SK-N-SH treated with all-trans-retinoic acid at 6 μM for 48 hours (cell line): ENCODE data around the gene COL9A3.

Experiments used
- ATAC-seq: fragments of 200-7000 bp; cut with Tn5 transposase; 3 replicates; pipeline ENCODE4 v1.9.1; 2020; ENCODE audit warnings: mild to moderate bottlenecking, moderate library complexity
- ARNTL ChIP-seq: fragments of 450-650 bp; formaldehyde crosslinking; IDR thresholded peaks from 2 replicates; pipeline ENCODE4 v1.5.0; 2020; ENCODE audit warnings: low read depth, mild to moderate bottlenecking, moderate library complexity, borderline replicate concordance
- BACH2 ChIP-seq: fragments of 250-450 bp; sonication (Bioruptor Pico); IDR thresholded peaks from 2 replicates; pipeline ENCODE4 v1.9.0; 2021; ENCODE audit warnings: mild to moderate bottlenecking, borderline replicate concordance
- CSDC2 ChIP-seq: fragments of 250-450 bp; sonication (Bioruptor Pico); IDR thresholded peaks from 2 replicates; pipeline ENCODE4 v1.5.0; 2020; ENCODE audit warnings: mild to moderate bottlenecking, moderate library complexity
- ESRRG ChIP-seq: fragments of 250-450 bp; sonication (Bioruptor Pico); IDR thresholded peaks from 2 replicates; pipeline ENCODE4 v1.6.1; 2021; ENCODE audit warnings: mild to moderate bottlenecking
- GLIS3 ChIP-seq: fragments of 250-450 bp; sonication (Bioruptor Pico); IDR thresholded peaks from 2 replicates; pipeline ENCODE4 v1.5.0; 2020; ENCODE audit warnings: mild to moderate bottlenecking, moderate library complexity
- ISL1 ChIP-seq: fragments of 250-450 bp; sonication (Bioruptor Pico); IDR thresholded peaks from 2 replicates; pipeline ENCODE4 v2.1.2; 2022; ENCODE audit warnings: mild to moderate bottlenecking, moderate library complexity
- PATZ1 ChIP-seq: fragments of 250-450 bp; sonication (Bioruptor Pico); IDR thresholded peaks from 2 replicates; pipeline ENCODE4 v1.8.0; 2020; ENCODE audit warnings: mild to moderate bottlenecking, moderate library complexity, borderline replicate concordance
- POU6F1 ChIP-seq: fragments of 250-450 bp; sonication (Bioruptor Pico); IDR thresholded peaks from 2 replicates; pipeline ENCODE4 v1.8.0; 2021; ENCODE audit warnings: low read depth, mild to moderate bottlenecking, moderate library complexity, borderline replicate concordance
- PPARA ChIP-seq: fragments of 250-450 bp; sonication (Bioruptor Pico); IDR thresholded peaks from 2 replicates; pipeline ENCODE4 v1.5.0; 2020; ENCODE audit warnings: mild to moderate bottlenecking, borderline replicate concordance
- RARB ChIP-seq: fragments of 250-450 bp; sonication (Bioruptor Pico); IDR thresholded peaks from 2 replicates; pipeline ENCODE4 v1.8.0; 2021; ENCODE audit warnings: mild to moderate bottlenecking, moderate library complexity
- SNAI2 ChIP-seq: fragments of 250-450 bp; sonication (Bioruptor Pico); IDR thresholded peaks from 2 replicates; pipeline ENCODE4 v1.5.0; 2020; ENCODE audit warnings: mild to moderate bottlenecking, moderate library complexity
- TCF4 ChIP-seq: fragments of 250-450 bp; sonication (Bioruptor Pico); IDR thresholded peaks from 2 replicates; pipeline ENCODE4 v1.8.0; 2021; ENCODE audit warnings: mild to moderate bottlenecking, moderate library complexity, borderline replicate concordance
- TOX ChIP-seq: fragments of 250-450 bp; sonication (Bioruptor Pico); IDR thresholded peaks from 2 replicates; pipeline ENCODE4 v1.8.0; 2021; ENCODE audit warnings: mild to moderate bottlenecking, moderate library complexity, borderline replicate concordance
- ZC3H10 ChIP-seq: fragments of 250-450 bp; sonication (Bioruptor Pico); IDR thresholded peaks from 2 replicates; pipeline ENCODE4 v1.5.1; 2021; ENCODE audit warnings: mild to moderate bottlenecking, moderate library complexity
- ZFP3 ChIP-seq: fragments of 250-450 bp; sonication (Bioruptor Pico); IDR thresholded peaks from 2 replicates; pipeline ENCODE4 v1.5.0; 2020; ENCODE audit warnings: mild to moderate bottlenecking, moderate library complexity
- ZFP30 ChIP-seq: fragments of 450-650 bp; formaldehyde crosslinking; IDR thresholded peaks from 2 replicates; pipeline ENCODE4 v1.5.0; 2022; ENCODE audit warnings: mild to moderate bottlenecking, moderate library complexity
- ZNF565 ChIP-seq: fragments of 450-650 bp; formaldehyde crosslinking; conservative IDR thresholded peaks from 2 replicates; pipeline ENCODE4 v1.5.0; 2020; ENCODE audit warnings: low read depth, mild to moderate bottlenecking, moderate library complexity
- ZNF70 ChIP-seq: fragments of 450-650 bp; formaldehyde crosslinking; IDR thresholded peaks from 2 replicates; pipeline ENCODE4 v1.5.0; 2020; ENCODE audit warnings: mild to moderate bottlenecking, moderate library complexity
- ZNF8 ChIP-seq: fragments of 450-650 bp; formaldehyde crosslinking; IDR thresholded peaks from 2 replicates; pipeline ENCODE4 v1.5.0; 2020; ENCODE audit warnings: mild to moderate bottlenecking, moderate library complexity
- TF ChIP-seq, protein P1 (sequence below): fragments of 250-450 bp; sonication (Bioruptor Pico); IDR thresholded peaks from 2 replicates; pipeline ENCODE4 v1.5.1; 2021; ENCODE audit warnings: mild to moderate bottlenecking, moderate library complexity
- TF ChIP-seq, protein P2 (sequence below): fragments of 250-450 bp; sonication (Bioruptor Pico); IDR thresholded peaks from 2 replicates; pipeline ENCODE4 v1.5.1; 2020; ENCODE audit warnings: low read depth, mild to moderate bottlenecking, moderate library complexity

The COL9A3 gene

GRCh38 chr20:62834967-62835730 is 18.3 kb downstream of the COL9A3 start:
- TF ChIP-seq ARNTL (no peak), RARB (CRISPR knock-in tag) (no peak), TOX (CRISPR knock-in tag) (no peak), ZNF8 (CRISPR knock-in tag) (no peak), GLIS3 (CRISPR knock-in tag) (no peak)
- no peak for ATAC-seq

GRCh38 chr20:62835931-62836861 is 19.3 kb downstream of the COL9A3 start:
- ATAC-seq: no peak
- TF ChIP-seq ZNF565 (CRISPR knock-in tag) (no peak), GLIS3 (CRISPR knock-in tag) (no peak), ARNTL (no peak), ZNF8 (CRISPR knock-in tag) (no peak), BACH2 (no peak)
- TF ChIP-seq, protein P1, sequence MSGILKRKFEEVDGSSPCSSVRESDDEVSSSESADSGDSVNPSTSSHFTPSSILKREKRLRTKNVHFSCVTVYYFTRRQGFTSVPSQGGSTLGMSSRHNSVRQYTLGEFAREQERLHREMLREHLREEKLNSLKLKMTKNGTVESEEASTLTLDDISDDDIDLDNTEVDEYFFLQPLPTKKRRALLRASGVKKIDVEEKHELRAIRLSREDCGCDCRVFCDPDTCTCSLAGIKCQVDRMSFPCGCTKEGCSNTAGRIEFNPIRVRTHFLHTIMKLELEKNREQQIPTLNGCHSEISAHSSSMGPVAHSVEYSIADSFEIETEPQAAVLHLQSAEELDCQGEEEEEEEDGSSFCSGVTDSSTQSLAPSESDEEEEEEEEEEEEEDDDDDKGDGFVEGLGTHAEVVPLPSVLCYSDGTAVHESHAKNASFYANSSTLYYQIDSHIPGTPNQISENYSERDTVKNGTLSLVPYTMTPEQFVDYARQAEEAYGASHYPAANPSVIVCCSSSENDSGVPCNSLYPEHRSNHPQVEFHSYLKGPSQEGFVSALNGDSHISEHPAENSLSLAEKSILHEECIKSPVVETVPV (CRISPR knock-in tag): no peak
- TF ChIP-seq, all 23 proteins: peak for 0

- TF ChIP-seq TOX (CRISPR knock-in tag) (no peak), ZFP30 (CRISPR knock-in tag) (no peak), ZNF8 (CRISPR knock-in tag) (no peak), ZC3H10 (CRISPR knock-in tag) (no peak), ZFP3 (CRISPR knock-in tag) (no peak), ZNF70 (CRISPR knock-in tag) (no peak), PATZ1 (no peak), POU6F1 (CRISPR knock-in tag) (no peak), ISL1 (no peak), PPARA (no peak)
- TF ChIP-seq, protein P1 (CRISPR knock-in tag): no peak
- TF ChIP-seq, protein P2, sequence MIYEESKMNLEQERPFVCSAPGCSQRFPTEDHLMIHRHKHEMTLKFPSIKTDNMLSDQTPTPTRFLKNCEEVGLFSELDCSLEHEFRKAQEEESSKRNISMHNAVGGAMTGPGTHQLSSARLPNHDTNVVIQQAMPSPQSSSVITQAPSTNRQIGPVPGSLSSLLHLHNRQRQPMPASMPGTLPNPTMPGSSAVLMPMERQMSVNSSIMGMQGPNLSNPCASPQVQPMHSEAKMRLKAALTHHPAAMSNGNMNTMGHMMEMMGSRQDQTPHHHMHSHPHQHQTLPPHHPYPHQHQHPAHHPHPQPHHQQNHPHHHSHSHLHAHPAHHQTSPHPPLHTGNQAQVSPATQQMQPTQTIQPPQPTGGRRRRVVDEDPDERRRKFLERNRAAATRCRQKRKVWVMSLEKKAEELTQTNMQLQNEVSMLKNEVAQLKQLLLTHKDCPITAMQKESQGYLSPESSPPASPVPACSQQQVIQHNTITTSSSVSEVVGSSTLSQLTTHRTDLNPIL (CRISPR knock-in tag): no peak
- ATAC-seq: no peak
These were observed 20.2 kb downstream of the COL9A3 start for GRCh38 chr20:62836967-62837490.

DNA sequence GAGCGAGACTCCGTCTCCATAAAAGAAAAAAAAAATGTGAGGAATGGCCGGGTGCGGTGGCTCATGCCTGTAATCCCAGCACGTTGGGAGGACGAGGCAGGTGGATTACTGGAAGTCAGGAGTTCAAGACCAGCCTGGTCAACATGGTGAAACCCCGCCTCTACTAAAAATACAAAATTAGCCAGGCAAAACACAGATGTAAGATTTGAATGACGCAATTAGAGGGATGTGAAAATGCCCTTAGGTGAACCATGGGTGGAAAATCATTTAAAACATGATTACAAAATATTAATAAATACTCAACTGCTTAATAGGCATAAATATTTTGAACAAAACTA is 20.9 kb downstream of the COL9A3 start:
- no peak for ATAC-seq
- no peak for TF ChIP-seq BACH2
- no peak for TF ChIP-seq SNAI2 (CRISPR knock-in tag)
- TF ChIP-seq ISL1: no peak
- TF ChIP-seq ZNF565 (CRISPR knock-in tag): no peak
- TF ChIP-seq ESRRG (CRISPR knock-in tag): no peak
- no peak for TF ChIP-seq ZFP30 (CRISPR knock-in tag)
- no peak for TF ChIP-seq ZNF8 (CRISPR knock-in tag)
- TF ChIP-seq, protein P1 (CRISPR knock-in tag): no peak
- no peak for TF ChIP-seq TOX (CRISPR knock-in tag)
- TF ChIP-seq, protein P2 (CRISPR knock-in tag): no peak
- TF ChIP-seq CSDC2 (CRISPR knock-in tag): no peak
- TF ChIP-seq TCF4 (CRISPR knock-in tag): no peak
- no peak for TF ChIP-seq RARB (CRISPR knock-in tag)
- no peak for TF ChIP-seq GLIS3 (CRISPR knock-in tag)
- TF ChIP-seq ZC3H10 (CRISPR knock-in tag): no peak
